Measurements from ENCODE around the gene TPP2. TPM values are rescaled to one million over a fixed set of nuclear protein-coding genes. Genes with fewer than 3 reads are reported as not detected.

Gene TPP2
- polyA plus RNA-seq, 1 donor from 2014 or later, result 45.4 TPM

DNA sequence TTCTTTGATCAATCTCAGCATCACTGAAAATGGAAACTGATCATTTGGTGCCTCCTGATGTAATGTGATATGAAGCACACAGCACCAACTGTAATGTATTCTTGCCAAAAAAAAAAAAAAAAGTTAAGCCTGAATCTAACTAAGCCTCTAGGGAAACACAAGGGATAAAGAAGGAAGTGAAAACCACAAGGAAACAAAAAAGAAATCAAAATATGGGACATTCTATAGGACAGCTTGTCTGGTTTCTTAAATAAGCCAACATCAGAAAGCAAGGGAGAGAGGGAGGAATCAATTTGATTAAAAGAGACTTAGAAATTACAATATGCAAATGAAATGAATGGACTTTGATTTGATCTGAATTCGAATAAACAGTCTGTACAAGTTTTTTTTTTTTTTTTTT lies 118.7 kb downstream of the TPP2 start:
- Histone ChIP-seq H4K20me1 (ENCODE audit: insufficient read depth) (no peaks in the 10 kb centered on the region), H3K4me3 (ENCODE audit: low read length) (no peak overlapping the region), H3K27me3 (ENCODE audit: insufficient read depth, low read depth, low read length) (no peaks in the 10 kb centered on the region), H2AFZ (ENCODE audit: low read depth, low read length) (no peak overlapping the region), H3K9me2 (ENCODE audit: insufficient read depth, low read length) (no peaks in the 10 kb centered on the region), H3K36me3 (ENCODE audit: insufficient read depth, low read length) (no peaks in the 10 kb centered on the region), H3K79me2 (replicated peaks; ENCODE audit: insufficient read depth, low read length) (no peaks in the 10 kb centered on the region), H3K9ac (ENCODE audit: low read length) (no peak overlapping the region), H3K9me3 (ENCODE audit: low read length) (no peaks in the 10 kb centered on the region), H3K27ac (ENCODE audit: low read length) (no peak overlapping the region), H3F3A (ENCODE audit: insufficient read depth, low read length, poor library complexity, severe bottlenecking) (no peaks in the 10 kb centered on the region), H3K4me2 (ENCODE audit: low read length) (no peak overlapping the region)
- TF ChIP-seq, protein P1, sequence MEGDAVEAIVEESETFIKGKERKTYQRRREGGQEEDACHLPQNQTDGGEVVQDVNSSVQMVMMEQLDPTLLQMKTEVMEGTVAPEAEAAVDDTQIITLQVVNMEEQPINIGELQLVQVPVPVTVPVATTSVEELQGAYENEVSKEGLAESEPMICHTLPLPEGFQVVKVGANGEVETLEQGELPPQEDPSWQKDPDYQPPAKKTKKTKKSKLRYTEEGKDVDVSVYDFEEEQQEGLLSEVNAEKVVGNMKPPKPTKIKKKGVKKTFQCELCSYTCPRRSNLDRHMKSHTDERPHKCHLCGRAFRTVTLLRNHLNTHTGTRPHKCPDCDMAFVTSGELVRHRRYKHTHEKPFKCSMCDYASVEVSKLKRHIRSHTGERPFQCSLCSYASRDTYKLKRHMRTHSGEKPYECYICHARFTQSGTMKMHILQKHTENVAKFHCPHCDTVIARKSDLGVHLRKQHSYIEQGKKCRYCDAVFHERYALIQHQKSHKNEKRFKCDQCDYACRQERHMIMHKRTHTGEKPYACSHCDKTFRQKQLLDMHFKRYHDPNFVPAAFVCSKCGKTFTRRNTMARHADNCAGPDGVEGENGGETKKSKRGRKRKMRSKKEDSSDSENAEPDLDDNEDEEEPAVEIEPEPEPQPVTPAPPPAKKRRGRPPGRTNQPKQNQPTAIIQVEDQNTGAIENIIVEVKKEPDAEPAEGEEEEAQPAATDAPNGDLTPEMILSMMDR (IDR thresholded peaks at IDR 0.05; ENCODE audit: poor library complexity, severe bottlenecking), result no peak
- no peak for TF ChIP-seq MXI1 (conservative IDR thresholded peaks at IDR 0.05; ENCODE audit: poor library complexity, severe bottlenecking)
- no peak for TF ChIP-seq EP300 (conservative IDR thresholded peaks at IDR 0.05; ENCODE audit: poor library complexity, severe bottlenecking)
- no peak for TF ChIP-seq SMC3 (conservative IDR thresholded peaks at IDR 0.05; ENCODE audit: poor library complexity)
- TF ChIP-seq, protein P2, sequence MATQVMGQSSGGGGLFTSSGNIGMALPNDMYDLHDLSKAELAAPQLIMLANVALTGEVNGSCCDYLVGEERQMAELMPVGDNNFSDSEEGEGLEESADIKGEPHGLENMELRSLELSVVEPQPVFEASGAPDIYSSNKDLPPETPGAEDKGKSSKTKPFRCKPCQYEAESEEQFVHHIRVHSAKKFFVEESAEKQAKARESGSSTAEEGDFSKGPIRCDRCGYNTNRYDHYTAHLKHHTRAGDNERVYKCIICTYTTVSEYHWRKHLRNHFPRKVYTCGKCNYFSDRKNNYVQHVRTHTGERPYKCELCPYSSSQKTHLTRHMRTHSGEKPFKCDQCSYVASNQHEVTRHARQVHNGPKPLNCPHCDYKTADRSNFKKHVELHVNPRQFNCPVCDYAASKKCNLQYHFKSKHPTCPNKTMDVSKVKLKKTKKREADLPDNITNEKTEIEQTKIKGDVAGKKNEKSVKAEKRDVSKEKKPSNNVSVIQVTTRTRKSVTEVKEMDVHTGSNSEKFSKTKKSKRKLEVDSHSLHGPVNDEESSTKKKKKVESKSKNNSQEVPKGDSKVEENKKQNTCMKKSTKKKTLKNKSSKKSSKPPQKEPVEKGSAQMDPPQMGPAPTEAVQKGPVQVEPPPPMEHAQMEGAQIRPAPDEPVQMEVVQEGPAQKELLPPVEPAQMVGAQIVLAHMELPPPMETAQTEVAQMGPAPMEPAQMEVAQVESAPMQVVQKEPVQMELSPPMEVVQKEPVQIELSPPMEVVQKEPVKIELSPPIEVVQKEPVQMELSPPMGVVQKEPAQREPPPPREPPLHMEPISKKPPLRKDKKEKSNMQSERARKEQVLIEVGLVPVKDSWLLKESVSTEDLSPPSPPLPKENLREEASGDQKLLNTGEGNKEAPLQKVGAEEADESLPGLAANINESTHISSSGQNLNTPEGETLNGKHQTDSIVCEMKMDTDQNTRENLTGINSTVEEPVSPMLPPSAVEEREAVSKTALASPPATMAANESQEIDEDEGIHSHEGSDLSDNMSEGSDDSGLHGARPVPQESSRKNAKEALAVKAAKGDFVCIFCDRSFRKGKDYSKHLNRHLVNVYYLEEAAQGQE (IDR thresholded peaks at IDR 0.05; ENCODE audit: borderline replicate concordance), result no peak
- no peak for TF ChIP-seq TAF1 (IDR thresholded peaks at IDR 0.05; ENCODE audit: low read depth)
- no peak for TF ChIP-seq EZH2 (IDR thresholded peaks at IDR 0.05; ENCODE audit: borderline replicate concordance, insufficient read depth, low read length, poor library complexity, severe bottlenecking)
- TF ChIP-seq RAD21 (conservative IDR thresholded peaks at IDR 0.05), result no peak
- TF ChIP-seq POLR2AphosphoS5 (IDR thresholded peaks at IDR 0.05), result no peak

DNA sequence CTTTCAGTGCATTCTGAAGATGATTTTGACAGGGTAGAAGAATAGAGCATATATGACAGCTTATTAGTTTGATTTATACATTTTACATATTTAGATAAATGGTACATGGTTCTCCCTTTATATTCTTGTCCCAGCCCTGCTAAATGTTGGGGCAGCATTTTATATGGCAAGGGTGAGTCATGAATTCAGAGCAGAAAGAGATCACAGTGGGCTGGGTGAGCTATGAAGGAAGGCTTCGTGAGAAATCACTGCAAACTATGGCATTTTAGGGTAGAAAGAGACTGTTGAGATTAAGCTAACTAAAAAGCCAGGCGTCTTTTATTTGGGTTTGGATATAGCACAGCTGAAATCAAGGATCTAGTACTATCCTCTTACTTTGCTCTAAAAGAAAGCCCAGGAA lies 122.0 kb downstream of the TPP2 start:
- Histone ChIP-seq H4K20me1 (ENCODE audit: insufficient read depth) (no peaks in the 10 kb centered on the region), H3K4me2 (ENCODE audit: low read length) (no peak overlapping the region), H3F3A (ENCODE audit: insufficient read depth, low read length, poor library complexity, severe bottlenecking) (no peaks in the 10 kb centered on the region), H3K27ac (ENCODE audit: low read length) (no peak overlapping the region), H3K79me2 (replicated peaks; ENCODE audit: insufficient read depth, low read length) (no peaks in the 10 kb centered on the region), H3K4me3 (ENCODE audit: low read length) (no peak overlapping the region), H3K9me3 (ENCODE audit: low read length) (no peaks in the 10 kb centered on the region), H3K36me3 (ENCODE audit: insufficient read depth, low read length) (no peaks in the 10 kb centered on the region), H3K27me3 (ENCODE audit: insufficient read depth, low read depth, low read length) (no peaks in the 10 kb centered on the region), H3K9ac (ENCODE audit: low read length) (no peak overlapping the region), H2AFZ (ENCODE audit: low read depth, low read length) (no peak overlapping the region), H3K9me2 (ENCODE audit: insufficient read depth, low read length) (no peaks in the 10 kb centered on the region)
- TF ChIP-seq MXI1 (conservative IDR thresholded peaks at IDR 0.05; ENCODE audit: poor library complexity, severe bottlenecking), result no peak
- no peak for TF ChIP-seq TAF1 (IDR thresholded peaks at IDR 0.05; ENCODE audit: low read depth)
- TF ChIP-seq EZH2 (IDR thresholded peaks at IDR 0.05; ENCODE audit: borderline replicate concordance, insufficient read depth, low read length, poor library complexity, severe bottlenecking), result no peak
- TF ChIP-seq EP300 (conservative IDR thresholded peaks at IDR 0.05; ENCODE audit: poor library complexity, severe bottlenecking), result no peak
- TF ChIP-seq, protein P1 (IDR thresholded peaks at IDR 0.05; ENCODE audit: poor library complexity, severe bottlenecking), result no peak
- no peak for TF ChIP-seq RAD21 (conservative IDR thresholded peaks at IDR 0.05)
- TF ChIP-seq, protein P2 (IDR thresholded peaks at IDR 0.05; ENCODE audit: borderline replicate concordance), result no peak
- no peak for TF ChIP-seq SMC3 (conservative IDR thresholded peaks at IDR 0.05; ENCODE audit: poor library complexity)

Data from neural cell (in vitro differentiated cells).